PFSK-1 (cell line): ENCODE results near the gene KIAA0753.

Source experiments
- POLR2AphosphoS5 ChIP-seq: IDR thresholded peaks from 2 replicates; pipeline ENCODE4 v1.6.1; 2012; ENCODE audit warnings: low read depth, mild to moderate bottlenecking, control low read depth, low read length, moderate library complexity
- SIN3A ChIP-seq: IDR thresholded peaks from 2 replicates; pipeline ENCODE4 v1.6.1; 2012; ENCODE audit warnings: mild to moderate bottlenecking, low read length, moderate library complexity, borderline replicate concordance; ENCODE audit not compliant: insufficient read depth
- TAF1 ChIP-seq: IDR thresholded peaks from 2 replicates; pipeline ENCODE4 v1.6.1; 2012; ENCODE audit warnings: low read length, control low read depth, borderline replicate concordance; ENCODE audit not compliant: insufficient read depth

GRCh38 chr17:6640536-6641246, at the start of gene KIAA0753, which contains the start of gene TXNDC17:
- peak; percentile 99 for TF ChIP-seq POLR2AphosphoS5
- peak; percentile 89; the same call in 1 of the 2 replicates for TF ChIP-seq SIN3A
- peak; percentile 95 for TF ChIP-seq TAF1
